HEK293T (cell line): ENCODE measurements around the gene PICK1.

ENCODE experiments used
- ARNT ChIP-seq: fragments of 450-650 bp; IDR thresholded peaks from 2 replicates; pipeline ENCODE4 v1.6.1; 2017; ENCODE audit warnings: mild to moderate bottlenecking
- BHLHE40 ChIP-seq: fragments of 450-650 bp; IDR thresholded peaks from 2 replicates; pipeline ENCODE4 v1.6.1; 2016; ENCODE audit warnings: mild to moderate bottlenecking, moderate library complexity, borderline replicate concordance
- CTBP1 ChIP-seq: fragments of 450-650 bp; IDR thresholded peaks from 2 replicates; pipeline ENCODE4 v1.6.1; 2016; ENCODE audit warnings: borderline replicate concordance
- ELF4 ChIP-seq: fragments of 450-650 bp; IDR thresholded peaks from 2 replicates; pipeline ENCODE4 v1.6.1; 2017; ENCODE audit warnings: antibody characterized with exemption
- FOXK2 ChIP-seq: fragments of 450-650 bp; IDR thresholded peaks from 2 replicates; pipeline ENCODE4 v1.6.1; 2016; ENCODE audit warnings: mild to moderate bottlenecking
- L3MBTL2 ChIP-seq: fragments of 450-650 bp; conservative IDR thresholded peaks from 2 replicates; pipeline ENCODE4 v1.6.1; 2016; ENCODE audit warnings: mild to moderate bottlenecking
- NFRKB ChIP-seq: fragments of 450-650 bp; IDR thresholded peaks from 2 replicates; pipeline ENCODE4 v1.6.1; 2016; ENCODE audit warnings: mild to moderate bottlenecking, moderate library complexity
- SP1 ChIP-seq: fragments of 450-650 bp; IDR thresholded peaks from 2 replicates; pipeline ENCODE4 v1.6.1; 2017
- SUZ12 ChIP-seq: fragments of 450-650 bp; IDR thresholded peaks from 2 replicates; pipeline ENCODE4 v1.6.1; 2016; ENCODE audit warnings: mild to moderate bottlenecking
- TARDBP ChIP-seq: fragments of 450-650 bp; IDR thresholded peaks from 2 replicates; pipeline ENCODE4 v1.6.1; 2016
- ZNF384 ChIP-seq: fragments of 450-650 bp; IDR thresholded peaks from 2 replicates; pipeline ENCODE4 v1.6.1; 2016

DNA sequence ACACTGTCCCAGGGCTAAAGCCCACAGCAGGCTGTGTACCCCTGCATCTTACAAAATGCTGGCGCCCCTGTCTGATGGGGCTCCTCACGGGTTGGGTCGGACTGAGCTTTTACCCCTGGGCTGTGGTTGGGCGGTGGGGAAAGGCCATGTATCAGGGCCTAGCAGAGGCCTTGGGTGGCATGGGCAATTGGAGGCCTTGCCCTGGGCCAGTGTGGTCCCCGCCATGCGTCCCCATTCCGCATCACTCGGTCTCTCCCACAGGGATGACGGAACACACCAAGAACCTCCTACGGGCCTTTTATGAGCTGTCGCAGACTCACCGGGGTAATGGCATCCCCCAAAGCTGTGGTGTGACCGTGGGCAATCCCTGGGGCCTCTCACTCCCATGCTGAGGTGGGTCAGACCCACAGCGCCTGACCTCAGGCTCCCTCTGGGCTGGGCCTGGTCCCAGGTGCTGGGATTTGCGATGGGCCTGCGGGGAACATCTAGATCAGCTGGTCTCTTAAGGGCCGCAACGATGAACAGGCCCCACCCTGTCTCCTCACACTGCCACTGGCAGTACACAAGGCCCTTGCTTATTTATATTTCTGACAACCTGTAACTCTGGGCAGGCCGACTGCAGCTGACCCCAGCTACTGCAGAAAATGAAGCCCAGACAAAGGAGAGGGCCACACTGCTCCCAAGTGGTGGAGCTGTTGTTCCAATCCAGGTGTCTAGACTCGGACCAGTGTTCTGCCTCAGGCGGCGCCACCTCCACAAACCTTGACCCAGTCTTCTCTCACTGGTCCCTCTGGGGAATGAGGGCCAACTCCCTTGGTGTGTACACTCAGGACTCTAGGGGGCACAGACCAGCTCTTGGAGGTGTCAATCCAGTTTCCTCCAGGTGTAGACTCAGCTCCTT, 14.5 kb downstream of the PICK1 start:
- TF ChIP-seq NFRKB (no peak), ELF4 (no peak), SP1 (no peak), ARNT (no peak), TARDBP (no peak), FOXK2 (no peak), BHLHE40 (no peak), ZNF384 (no peak), CTBP1 (no peak), SUZ12 (no peak), L3MBTL2 (no peak)
